GM23338 (cell line): ENCODE results near the gene UBL7. TPM values are rescaled to one million over a fixed set of nuclear protein-coding genes. Genes with fewer than 3 reads are reported as not detected.

ENCODE experiments used
- ATAC-seq: fragments of 200-7000 bp; cut with Tn5 transposase; 3 replicates; pipeline ENCODE4 v1.9.1; 2020
- DNase-seq: peaks from one replicate; pipeline ENCODE4 v3.0.0-alpha.2; 2015; ENCODE audit warnings: low spot score
- H2AFZ ChIP-seq: fragments of 200-600 bp; sonication (generic); 2 replicates; pipeline ENCODE4 v1.8.0; 2016; ENCODE audit warnings: antibody characterized with exemption, mild to moderate bottlenecking, moderate library complexity
- H3F3A ChIP-seq: fragments of 200-600 bp; sonication (generic); replicated peaks from 2 replicates; pipeline ENCODE4 v1.8.0; 2017; ENCODE audit warnings: antibody characterized with exemption, mixed run types, low read depth
- H3K27ac ChIP-seq: fragments of 200-600 bp; sonication (generic); 2 replicates; pipeline ENCODE4 v1.6.1; 2016; ENCODE audit warnings: low read depth
- H3K27me3 ChIP-seq: fragments of 200-600 bp; sonication (generic); 2 replicates; pipeline ENCODE4 v1.8.0; 2016; ENCODE audit warnings: mild to moderate bottlenecking, mixed run types, moderate library complexity; ENCODE audit not compliant: insufficient read depth
- H3K36me3 ChIP-seq: fragments of 200-600 bp; sonication (generic); 2 replicates; pipeline ENCODE4 v1.8.0; 2016; ENCODE audit warnings: mild to moderate bottlenecking; ENCODE audit not compliant: insufficient read depth
- H3K4me1 ChIP-seq: fragments of 200-600 bp; sonication (generic); 2 replicates; pipeline ENCODE4 v1.8.0; 2016; ENCODE audit warnings: mild to moderate bottlenecking, moderate library complexity; ENCODE audit not compliant: insufficient read depth
- H3K4me2 ChIP-seq: fragments of 200-600 bp; sonication (generic); 2 replicates; pipeline ENCODE4 v1.7.1; 2017; ENCODE audit warnings: mixed run types
- H3K4me3 ChIP-seq: fragments of 200-600 bp; sonication (generic); 2 replicates; pipeline ENCODE4 v1.6.1; 2016; ENCODE audit warnings: mixed run types
- H3K79me2 ChIP-seq: fragments of 200-600 bp; sonication (generic); replicated peaks from 2 replicates; pipeline ENCODE4 v1.8.0; 2017; ENCODE audit warnings: mild to moderate bottlenecking; ENCODE audit not compliant: insufficient read depth
- H3K9me2 ChIP-seq: fragments of 200-600 bp; sonication (generic); 2 replicates; pipeline ENCODE4 v1.8.0; 2017; ENCODE audit not compliant: insufficient read depth
- H4K20me1 ChIP-seq: fragments of 200-600 bp; sonication (generic); replicated peaks from 2 replicates; pipeline ENCODE4 v1.8.0; 2017; ENCODE audit warnings: mild to moderate bottlenecking; ENCODE audit not compliant: insufficient read depth
- H3K27ac Mint-ChIP-seq: 2 replicates; pipeline ENCODE4 v1.8.0; 2020; ENCODE audit warnings: inconsistent platforms, mild to moderate bottlenecking, moderate library complexity, mixed read lengths
- H3K27me3 Mint-ChIP-seq: 3 replicates; pipeline ENCODE4 v1.8.0; 2022; ENCODE audit warnings: low read depth, mild to moderate bottlenecking, moderate library complexity, mixed read lengths, inconsistent platforms; ENCODE audit not compliant: insufficient read depth, poor library complexity
- H3K36me3 Mint-ChIP-seq: 3 replicates; pipeline ENCODE4 v1.8.0; 2021; ENCODE audit warnings: low read depth, mild to moderate bottlenecking, inconsistent platforms, moderate library complexity, mixed read lengths
- H3K4me1 Mint-ChIP-seq: 3 replicates; pipeline ENCODE4 v1.8.0; 2020; ENCODE audit warnings: mild to moderate bottlenecking, inconsistent platforms, mixed read lengths
- H3K4me3 Mint-ChIP-seq: 3 replicates; pipeline ENCODE4 v1.8.0; 2021; ENCODE audit warnings: moderate library complexity, mild to moderate bottlenecking, inconsistent platforms, mixed read lengths
- H3K9me3 Mint-ChIP-seq: 3 replicates; pipeline ENCODE4 v1.8.0; 2020; ENCODE audit warnings: moderate library complexity, mild to moderate bottlenecking, inconsistent platforms, mixed read lengths
- CREB1 ChIP-seq: fragments of 250-450 bp; sonication (Bioruptor Pico); IDR thresholded peaks from 2 replicates; pipeline ENCODE4 v1.5.0; 2020; ENCODE audit warnings: low read depth, mild to moderate bottlenecking, moderate library complexity
- EZH2 ChIP-seq: fragments of 200-600 bp; sonication (generic); IDR thresholded peaks from one replicate; pipeline ENCODE4 v1.8.0; 2017; ENCODE audit warnings: antibody characterized with exemption, mild to moderate bottlenecking, low read depth; ENCODE audit not compliant: unreplicated experiment
- EZH2phosphoT487 ChIP-seq: fragments of 200-600 bp; sonication (generic); IDR thresholded peaks from one replicate; pipeline ENCODE4 v1.8.1; 2018; ENCODE audit warnings: antibody characterized with exemption; ENCODE audit not compliant: unreplicated experiment
- NANOG ChIP-seq: IDR thresholded peaks from 2 replicates; pipeline ENCODE4 v1.6.1; 2016; ENCODE audit warnings: antibody characterized with exemption, borderline replicate concordance
- POLR2AphosphoS5 ChIP-seq: IDR thresholded peaks from 2 replicates; pipeline ENCODE4 v1.6.1; 2016; ENCODE audit warnings: antibody characterized with exemption, low read depth
- ZNF114 ChIP-seq: fragments of 250-450 bp; sonication (Bioruptor Pico); IDR thresholded peaks from 2 replicates; pipeline ENCODE4 v1.5.0; 2020; ENCODE audit warnings: mild to moderate bottlenecking, moderate library complexity
- ZNF462 ChIP-seq: fragments of 250-450 bp; sonication (Bioruptor Pico); IDR thresholded peaks from 2 replicates; pipeline ENCODE4 v1.5.0; 2020; ENCODE audit warnings: mild to moderate bottlenecking, moderate library complexity
- polyA plus RNA-seq: library from polyadenylated mRNA; unstranded; fragments of >200 nt; fragmentation: Nextera tagmentation; extraction: Ambion mirVana; gene quantifications from 2 replicates; pipeline ENCODE4 v1.2.1, GENCODE V29; 2016
- total RNA-seq: library from RNA; depleted of rRNA; stranded (reverse); fragments of >200 nt; shearing (Covaris generic); gene quantifications from 2 replicates; pipeline ENCODE4 v1.2.3, GENCODE V29; 2014
- TF ChIP-seq, protein P1 (sequence below): IDR thresholded peaks from 2 replicates; pipeline ENCODE4 v1.6.1; 2016; ENCODE audit warnings: antibody characterized with exemption

UBL7 gene
- total and polyA plus RNA-seq, 2 experiments from 2014 or later: 73.7 to 99.2 TPM

- Histone ChIP-seq H3K4me2 (no peak overlapping the region), H3K4me3 (no peak overlapping the region), H3K9me2 (no peaks in the 10 kb centered on the region), H3K36me3 (no peaks in the 10 kb centered on the region), H3K79me2 (no peaks in the 10 kb centered on the region), H3F3A (no peaks in the 10 kb centered on the region), H3K27ac (no peak overlapping the region), H3K27me3 (no peaks in the 10 kb centered on the region), H3K4me1 (peaks cover 9% of the 10 kb centered on the region; the same call in 1 of the 2 replicates), H2AFZ (no peak overlapping the region), H4K20me1 (no peaks in the 10 kb centered on the region)
- Mint-ChIP-seq H3K4me1 (peaks cover 26% of the 10 kb centered on the region), H3K9me3 (no peaks in the 10 kb centered on the region), H3K4me3 (no peak overlapping the region), H3K27me3 (peaks cover 12% of the 10 kb centered on the region), H3K27ac (no peak overlapping the region; the same call in 1 of the 2 replicates), H3K36me3 (no peaks in the 10 kb centered on the region)
- TF ChIP-seq ZNF114 (CRISPR knock-in tag): no peak
- TF ChIP-seq NANOG: no peak
- TF ChIP-seq EZH2phosphoT487: no peak
- TF ChIP-seq EZH2: no peak
- TF ChIP-seq, protein P1, sequence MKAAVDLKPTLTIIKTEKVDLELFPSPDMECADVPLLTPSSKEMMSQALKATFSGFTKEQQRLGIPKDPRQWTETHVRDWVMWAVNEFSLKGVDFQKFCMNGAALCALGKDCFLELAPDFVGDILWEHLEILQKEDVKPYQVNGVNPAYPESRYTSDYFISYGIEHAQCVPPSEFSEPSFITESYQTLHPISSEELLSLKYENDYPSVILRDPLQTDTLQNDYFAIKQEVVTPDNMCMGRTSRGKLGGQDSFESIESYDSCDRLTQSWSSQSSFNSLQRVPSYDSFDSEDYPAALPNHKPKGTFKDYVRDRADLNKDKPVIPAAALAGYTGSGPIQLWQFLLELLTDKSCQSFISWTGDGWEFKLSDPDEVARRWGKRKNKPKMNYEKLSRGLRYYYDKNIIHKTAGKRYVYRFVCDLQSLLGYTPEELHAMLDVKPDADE: no peak
- TF ChIP-seq POLR2AphosphoS5: no peak
- no peak for TF ChIP-seq CREB1 (CRISPR knock-in tag)
- TF ChIP-seq ZNF462 (CRISPR knock-in tag): no peak
- ATAC-seq (no peak), DNase-seq (no peak)
Observed at GRCh38 chr15:74403991-74404563, 56.9 kb downstream of the UBL7 start.
